ENCODE results near the gene HLA-DPB1. TPM values are rescaled to one million over a fixed set of nuclear protein-coding genes. Genes with fewer than 3 reads are reported as not detected.

The HLA-DPB1 gene
- total RNA-seq, 1 donor from 2014 or later, result 72.7 TPM

DNA sequence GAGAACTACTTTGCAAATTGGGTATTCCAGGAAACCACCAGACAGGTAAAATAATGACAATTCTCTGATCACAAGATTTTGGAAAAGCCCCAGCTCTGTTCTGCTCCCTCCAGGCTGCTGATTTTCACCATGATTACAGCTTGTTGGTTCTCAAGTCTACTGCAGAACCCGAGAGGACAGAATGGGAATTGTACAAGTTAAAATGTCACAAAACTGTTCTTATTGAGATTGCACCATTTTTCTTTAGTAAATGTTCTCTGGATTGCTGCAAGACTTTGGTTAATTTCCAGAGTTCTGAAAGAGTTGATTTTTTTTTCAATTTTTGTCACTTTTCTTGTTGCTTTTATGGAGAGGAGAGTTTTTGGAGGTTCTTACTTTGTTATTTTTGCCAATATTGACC is 39.3 kb upstream of the HLA-DPB1 start:
- H3K4me3 ChIP-seq, result no peak overlapping the region
- H3K27ac ChIP-seq, result no peak overlapping the region
- no peak for TF ChIP-seq CTCF (IDR thresholded peaks at IDR 0.05)
- H3K27me3 ChIP-seq, result no peaks in the 10 kb centered on the region
- DNase-seq (ENCODE audit: low spot score in 2 of 2), result no peak
- intact Hi-C loops (cut with DNase I), result no loop called here
- no peaks in the 10 kb centered on the region for H3K9me3 ChIP-seq
- H3K36me3 ChIP-seq, result no peaks in the 10 kb centered on the region
- no peaks in the 10 kb centered on the region for H3K4me1 ChIP-seq

DNA sequence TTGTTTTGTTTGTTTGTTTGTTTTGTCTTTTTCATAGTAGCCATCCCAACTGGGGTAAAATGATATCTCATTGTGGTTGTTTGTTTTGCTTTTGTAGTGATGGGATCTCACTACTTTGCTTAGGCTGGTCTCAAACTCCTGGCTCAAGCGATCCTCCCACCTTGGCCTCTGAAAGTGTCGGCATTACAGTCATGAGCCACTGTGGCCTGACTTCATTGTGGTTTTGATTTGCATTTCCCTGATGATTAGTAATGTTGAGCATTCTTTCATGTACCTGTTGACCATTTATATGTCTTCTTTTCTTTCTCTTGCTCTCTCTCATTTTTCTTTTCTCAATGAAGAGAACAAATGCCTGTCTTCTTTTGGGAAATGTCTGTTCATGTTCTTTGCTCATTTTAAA is 35.6 kb upstream of the HLA-DPB1 start:
- no peaks in the 10 kb centered on the region for H3K4me1 ChIP-seq
- intact Hi-C loops (cut with DNase I), result no loop called here
- no peak overlapping the region for H3K27ac ChIP-seq
- TF ChIP-seq CTCF (IDR thresholded peaks at IDR 0.05), result no peak
- no peak for DNase-seq (ENCODE audit: low spot score in 2 of 2)
- H3K4me3 ChIP-seq, result no peak overlapping the region
- no peaks in the 10 kb centered on the region for H3K27me3 ChIP-seq
- H3K9me3 ChIP-seq, result no peaks in the 10 kb centered on the region
- no peaks in the 10 kb centered on the region for H3K36me3 ChIP-seq

DNA sequence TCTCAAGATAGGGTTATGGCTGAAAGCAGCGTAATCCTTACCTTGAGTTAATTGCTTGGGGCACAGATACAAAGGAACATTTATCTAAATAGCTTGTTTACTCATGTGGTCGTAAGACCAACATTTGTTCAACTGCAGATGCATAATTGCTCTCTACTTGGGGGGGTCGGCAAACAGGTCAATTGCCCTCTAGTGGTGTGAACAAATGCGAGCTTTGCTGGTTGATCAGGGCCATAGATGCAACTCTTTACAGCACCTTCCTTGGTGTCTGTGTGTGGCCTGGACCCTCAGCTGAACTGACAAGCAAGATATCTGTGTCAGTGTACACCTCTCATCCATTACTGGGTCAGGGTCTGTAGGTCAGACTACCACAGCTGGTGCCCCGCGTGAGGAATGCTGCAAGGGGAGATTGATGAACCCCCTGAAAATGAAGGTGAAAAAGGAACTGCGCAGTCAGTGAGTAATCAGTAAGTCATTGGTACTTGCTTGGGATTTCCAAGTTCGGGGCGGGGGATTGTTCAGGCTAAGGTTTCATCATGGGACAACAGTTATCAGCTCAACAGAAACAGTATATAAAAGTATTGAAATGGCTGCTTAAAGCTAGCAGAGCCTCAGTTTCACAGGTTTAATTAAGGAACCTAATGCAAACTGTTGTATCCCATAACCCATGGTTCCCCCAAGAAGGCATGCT is 26.3 kb upstream of the HLA-DPB1 start:
- no peak for DNase-seq (ENCODE audit: low spot score in 2 of 2)
- H3K27ac ChIP-seq, result no peak overlapping the region
- no peaks in the 10 kb centered on the region for H3K9me3 ChIP-seq
- no peaks in the 10 kb centered on the region for H3K36me3 ChIP-seq
- no peaks in the 10 kb centered on the region for H3K27me3 ChIP-seq
- no peaks in the 10 kb centered on the region for H3K4me1 ChIP-seq
- TF ChIP-seq CTCF (IDR thresholded peaks at IDR 0.05), result no peak
- no peak overlapping the region for H3K4me3 ChIP-seq
- intact Hi-C loops (cut with DNase I), result no loop called here

- H3K9me3 ChIP-seq, result no peaks in the 10 kb centered on the region
- no peak for DNase-seq (ENCODE audit: low spot score in 2 of 2)
- intact Hi-C loops (cut with DNase I), result no loop called here
- no peak overlapping the region for H3K4me3 ChIP-seq
- no peaks in the 10 kb centered on the region for H3K4me1 ChIP-seq
- H3K27me3 ChIP-seq, result no peaks in the 10 kb centered on the region
- no peaks in the 10 kb centered on the region for H3K36me3 ChIP-seq
- no peak overlapping the region for H3K27ac ChIP-seq
- TF ChIP-seq CTCF (IDR thresholded peaks at IDR 0.05), result no peak
Measured at GRCh38 chr6:33050014-33050810, 25.6 kb upstream of the HLA-DPB1 start.

- no peak for DNase-seq (ENCODE audit: low spot score in 2 of 2)
- Histone ChIP-seq H3K4me3 (no peak overlapping the region), H3K9me3 (no peaks in the 10 kb centered on the region), H3K27me3 (no peaks in the 10 kb centered on the region), H3K4me1 (no peaks in the 10 kb centered on the region), H3K27ac (no peak overlapping the region), H3K36me3 (no peaks in the 10 kb centered on the region)
- intact Hi-C loops (cut with DNase I), result no loop called here
- TF ChIP-seq CTCF (IDR thresholded peaks at IDR 0.05), result no peak
Measured at GRCh38 chr6:33052627-33053026, 23.2 kb upstream of the HLA-DPB1 start.

Measured in ascending aorta (tissue), 2 donors.